Measurements from ENCODE around the gene CEP128. TPM values are rescaled to one million over a fixed set of nuclear protein-coding genes. Genes with fewer than 3 reads are reported as not detected.

CEP128 gene
- total and polyA plus RNA-seq, 2 donors from 2014 or later, result 0.43 to 9.0 TPM

GRCh38 chr14:80521456-80521855 lies 420.1 kb downstream of the CEP128 start:
- Histone ChIP-seq H3K36me3 (ENCODE audit: control insufficient read depth in 2 of 3, insufficient read depth in 3 of 3, low read length in 3 of 3) (no peaks in the 10 kb centered on the region), H3K9me3 (ENCODE audit: control insufficient read depth in 2 of 3, insufficient read depth in 1 of 3, low read length in 3 of 3) (no peaks in the 10 kb centered on the region), H3K27me3 (ENCODE audit: control insufficient read depth, insufficient read depth, low read length) (no peaks in the 10 kb centered on the region), H3K9ac (ENCODE audit: low read length in 3 of 3) (no peak overlapping the region), H3K4me3 (ENCODE audit: low read length in 3 of 3) (no peak overlapping the region), H3K4me1 (ENCODE audit: control insufficient read depth in 2 of 3, insufficient read depth in 2 of 3, low read depth in 1 of 3, low read length in 3 of 3) (no peaks in the 10 kb centered on the region), H3K27ac (ENCODE audit: low read depth in 2 of 2, low read length in 2 of 2) (no peak overlapping the region)
- FAIRE-seq, result no peak
- intact Hi-C loops (cut with DNase I), result no loop called here
- no peak for TF ChIP-seq CTCF (IDR thresholded peaks at IDR 0.05; ENCODE audit: borderline replicate concordance, extremely low read depth, insufficient read depth)
- no peak for DNase-seq

GRCh38 chr14:80519002-80519401 lies 422.5 kb downstream of the CEP128 start:
- intact Hi-C loops (cut with DNase I), result no loop called here
- no peaks in the 10 kb centered on the region for H3K27me3 ChIP-seq (ENCODE audit: control insufficient read depth, insufficient read depth, low read length)
- no peak for TF ChIP-seq CTCF (IDR thresholded peaks at IDR 0.05; ENCODE audit: borderline replicate concordance, extremely low read depth, insufficient read depth)
- no peak overlapping the region for H3K4me3 ChIP-seq (ENCODE audit: low read length in 3 of 3)
- no peak overlapping the region for H3K27ac ChIP-seq (ENCODE audit: low read depth in 2 of 2, low read length in 2 of 2)
- no peak overlapping the region for H3K9ac ChIP-seq (ENCODE audit: low read length in 3 of 3)
- DNase-seq (no peak), FAIRE-seq (no peak)
- no peaks in the 10 kb centered on the region for H3K9me3 ChIP-seq (ENCODE audit: control insufficient read depth in 2 of 3, insufficient read depth in 1 of 3, low read length in 3 of 3)
- H3K36me3 ChIP-seq (ENCODE audit: control insufficient read depth in 2 of 3, insufficient read depth in 3 of 3, low read length in 3 of 3), result no peaks in the 10 kb centered on the region
- no peaks in the 10 kb centered on the region for H3K4me1 ChIP-seq (ENCODE audit: control insufficient read depth in 2 of 3, insufficient read depth in 2 of 3, low read depth in 1 of 3, low read length in 3 of 3)

GRCh38 chr14:80518173-80518572 lies 423.4 kb downstream of the CEP128 start:
- DNase-seq, result no peak
- H3K4me3 ChIP-seq (ENCODE audit: low read length in 3 of 3), result no peak overlapping the region
- no peaks in the 10 kb centered on the region for H3K27me3 ChIP-seq (ENCODE audit: control insufficient read depth, insufficient read depth, low read length)
- H3K9ac ChIP-seq (ENCODE audit: low read length in 3 of 3), result no peak overlapping the region
- no peaks in the 10 kb centered on the region for H3K9me3 ChIP-seq (ENCODE audit: control insufficient read depth in 2 of 3, insufficient read depth in 1 of 3, low read length in 3 of 3)
- H3K36me3 ChIP-seq (ENCODE audit: control insufficient read depth in 2 of 3, insufficient read depth in 3 of 3, low read length in 3 of 3), result no peaks in the 10 kb centered on the region
- no peak overlapping the region for H3K27ac ChIP-seq (ENCODE audit: low read depth in 2 of 2, low read length in 2 of 2)
- TF ChIP-seq CTCF (IDR thresholded peaks at IDR 0.05; ENCODE audit: borderline replicate concordance, extremely low read depth, insufficient read depth), result no peak
- FAIRE-seq, result no peak
- H3K4me1 ChIP-seq (ENCODE audit: control insufficient read depth in 2 of 3, insufficient read depth in 2 of 3, low read depth in 1 of 3, low read length in 3 of 3), result no peaks in the 10 kb centered on the region
- intact Hi-C loops (cut with DNase I), result no loop called here

- Histone ChIP-seq H3K36me3 (ENCODE audit: control insufficient read depth in 2 of 3, insufficient read depth in 3 of 3, low read length in 3 of 3) (no peaks in the 10 kb centered on the region), H3K4me1 (ENCODE audit: control insufficient read depth in 2 of 3, insufficient read depth in 2 of 3, low read depth in 1 of 3, low read length in 3 of 3) (no peaks in the 10 kb centered on the region), H3K27ac (ENCODE audit: low read depth in 2 of 2, low read length in 2 of 2) (no peak overlapping the region), H3K9ac (ENCODE audit: low read length in 3 of 3) (no peak overlapping the region), H3K27me3 (ENCODE audit: control insufficient read depth, insufficient read depth, low read length) (no peaks in the 10 kb centered on the region), H3K9me3 (ENCODE audit: control insufficient read depth in 2 of 3, insufficient read depth in 1 of 3, low read length in 3 of 3) (no peaks in the 10 kb centered on the region), H3K4me3 (ENCODE audit: low read length in 3 of 3) (no peak overlapping the region)
- DNase-seq, result no peak
- FAIRE-seq, result no peak
- intact Hi-C loops (cut with DNase I), result no loop called here
- TF ChIP-seq CTCF (IDR thresholded peaks at IDR 0.05; ENCODE audit: borderline replicate concordance, extremely low read depth, insufficient read depth), result no peak
Measured at GRCh38 chr14:80507292-80507869, 434.2 kb downstream of the CEP128 start.
